Transverse colon (tissue), 4 donors: Measurements from ENCODE around the gene RNASE7. TPM values are rescaled to one million over a fixed set of nuclear protein-coding genes. Genes with fewer than 3 reads are reported as not detected.
A peak's percentile ranks its signal among the peaks of the same experiment; 100 is the strongest.

Experiments used
- DNase-seq: peaks from one replicate; pipeline ENCODE4 v3.0.0-alpha.2; 2019
- H3K27ac ChIP-seq, 4 donors: fragments of 200-600 bp; sonication (generic); 2 replicates each; pipeline ENCODE4 v1.5.1; 2016 to 2018; ENCODE audit warnings: inconsistent platforms in 4 of 4
- H3K27me3 ChIP-seq: fragments of 200-600 bp; sonication (generic); 2 replicates; pipeline ENCODE4 v1.5.1; 2017; ENCODE audit warnings: inconsistent platforms
- H3K36me3 ChIP-seq, 4 donors: fragments of 200-600 bp; sonication (generic); 2 replicates each; pipeline ENCODE4 v1.5.1; 2017 to 2019; ENCODE audit warnings: inconsistent platforms in 4 of 4
- H3K4me1 ChIP-seq, 4 donors: fragments of 200-600 bp; sonication (generic); 2 replicates each; pipeline ENCODE4 v1.5.1; 2017 to 2020; ENCODE audit warnings: inconsistent platforms in 4 of 4
- H3K4me3 ChIP-seq, 4 donors: fragments of 200-600 bp; sonication (generic); 1 replicate in 1 of 4; 2 replicates in 3 of 4; pipeline versions ENCODE4 v1.5.1 to v1.6.1; 2017 to 2019; ENCODE audit warnings: inconsistent platforms in 4 of 4
- H3K9me3 ChIP-seq, 2 donors: fragments of 200-600 bp; sonication (generic); 2 replicates each; pipeline ENCODE4 v1.5.1; 2017 to 2019; ENCODE audit warnings: inconsistent platforms in 2 of 2
- EP300 ChIP-seq: sonication (generic); formaldehyde crosslinking; IDR thresholded peaks from one replicate; pipeline ENCODE4 v1.6.1; 2017; ENCODE audit warnings: antibody characterized with exemption, low read depth
- POLR2A ChIP-seq: fragments of 450-650 bp; IDR thresholded peaks from one replicate; pipeline ENCODE4 v1.6.1; 2016; ENCODE audit warnings: antibody characterized with exemption, mild to moderate bottlenecking, moderate library complexity
- POLR2AphosphoS5 ChIP-seq, 3 donors: sonication (generic); formaldehyde crosslinking; IDR thresholded peaks; one replicate each; pipeline ENCODE4 v1.6.1; 2016; ENCODE audit warnings: antibody characterized with exemption in 3 of 3
- WGBS, 2 donors: methylation state at CpG; one replicate each; pipeline ENCODE4 v1.1.5; 2018; ENCODE audit warnings: low coverage in 1 of 2; 5-methylcytosine and 5-hydroxymethylcytosine counted together
- in situ Hi-C, 4 donors: fragments of 200-750 bp; cut with MboI; loops; one replicate each; pipeline versions ENCODE4 v1.15.0 to v1.15.1; 2017; ENCODE audit warnings: low sequenced_read_pairs in 3 of 4, low pct_ligation_motif_present in 1 of 4, low pct_unique_long_range_greater_than_20kb in 1 of 4
- intact Hi-C: fragments of 100-400 bp; cut with DNase I; formaldehyde crosslinking; loops from one replicate; pipeline ENCODE4 v1.15.1; 2023; ENCODE audit warnings: low total_unique reads
- total RNA-seq, 4 donors: library from RNA; depleted of rRNA; stranded (reverse); fragments of >200 nt; gene quantifications; one replicate each; pipeline ENCODE4 v1.1.0, GENCODE V29; 2016
- TF ChIP-seq, protein P1 (sequence below), 5 experiments: fragments of 200-600 bp in 3 of 5; fragments of 450-650 bp in 2 of 5; sonication (generic) in 3 of 5; IDR thresholded peaks; 1 replicate in 2 of 5; 2 replicates in 3 of 5; pipeline ENCODE4 v1.5.1; 2016 to 2017; ENCODE audit warnings: antibody characterized with exemption in 5 of 5, inconsistent platforms in 3 of 5, mild to moderate bottlenecking in 2 of 5, moderate library complexity in 1 of 5

RNASE7 gene
- total RNA-seq, 4 donors from 2014 or later, result 0.48 TPM; not detected in 3

DNA sequence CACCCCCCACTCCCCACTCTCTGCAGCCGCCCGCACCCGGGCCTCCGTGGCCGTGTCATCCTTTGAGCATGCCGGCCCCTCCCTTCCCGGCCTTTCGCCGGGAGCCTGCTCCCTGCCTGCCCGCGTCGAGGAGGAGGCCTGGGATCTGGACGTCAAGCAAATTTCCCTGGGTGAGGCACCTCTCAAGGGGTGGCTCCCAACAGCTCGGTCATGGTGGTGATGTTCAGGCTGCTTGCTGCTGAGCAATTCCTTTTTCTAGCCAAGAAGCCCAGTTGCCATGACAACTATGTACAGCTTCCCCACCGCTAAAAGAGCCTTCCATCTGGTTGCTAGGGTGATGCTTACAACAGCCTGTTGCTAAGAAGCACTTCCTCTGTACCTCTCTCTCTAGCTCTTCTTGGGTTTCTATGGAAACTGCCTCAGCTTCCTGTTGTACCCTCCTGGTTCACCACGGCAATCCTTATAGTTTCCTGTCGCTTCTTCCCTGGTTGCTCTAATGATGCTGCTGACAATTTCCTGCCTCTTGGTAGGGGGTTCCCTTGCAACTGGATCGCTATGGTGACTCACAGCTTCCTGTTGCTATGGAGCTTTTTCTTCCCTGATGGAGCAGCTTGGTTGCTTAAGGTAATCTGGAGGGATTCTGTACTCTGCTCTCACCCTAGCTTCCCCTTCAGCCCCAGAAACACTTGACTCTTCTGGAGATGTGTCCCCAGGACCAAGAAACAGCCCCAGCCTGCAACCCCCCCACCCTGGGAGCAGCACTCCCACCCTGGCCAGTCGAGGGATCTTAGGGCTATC lies 45.3 kb downstream of the RNASE7 start:
- no peaks in the 10 kb centered on the region for H3K27me3 ChIP-seq
- no peak for DNase-seq
- in situ Hi-C loops (loop anchor here in 2 of 4 donors (10.0 kb wide), 1 partner anchor 73 kb away; no protein-coding TSS in a partner anchor), intact Hi-C loops (no loop called here)
- no peak overlapping the region for H3K4me3 ChIP-seq
- H3K9me3 ChIP-seq, result no peaks in the 10 kb centered on the region
- 38 to 53% methylated on average over 4 to 19 of the region's 19 CpGs for WGBS, 2 donors
- H3K36me3 ChIP-seq, result peaks cover 0 to 37% (median 13%) of the 10 kb centered on the region in 4 donors
- peak overlapping the region in 3 of 4 donors; percentile 24 to 64 (median 28) for H3K27ac ChIP-seq
- peaks cover 0 to 46% (median 26%) of the 10 kb centered on the region in 4 donors for H3K4me1 ChIP-seq
- no peak for TF ChIP-seq POLR2A
- no peak for TF ChIP-seq EP300
- TF ChIP-seq POLR2AphosphoS5 (IDR thresholded peaks at IDR 0.05), result no peak
- TF ChIP-seq, protein P1, sequence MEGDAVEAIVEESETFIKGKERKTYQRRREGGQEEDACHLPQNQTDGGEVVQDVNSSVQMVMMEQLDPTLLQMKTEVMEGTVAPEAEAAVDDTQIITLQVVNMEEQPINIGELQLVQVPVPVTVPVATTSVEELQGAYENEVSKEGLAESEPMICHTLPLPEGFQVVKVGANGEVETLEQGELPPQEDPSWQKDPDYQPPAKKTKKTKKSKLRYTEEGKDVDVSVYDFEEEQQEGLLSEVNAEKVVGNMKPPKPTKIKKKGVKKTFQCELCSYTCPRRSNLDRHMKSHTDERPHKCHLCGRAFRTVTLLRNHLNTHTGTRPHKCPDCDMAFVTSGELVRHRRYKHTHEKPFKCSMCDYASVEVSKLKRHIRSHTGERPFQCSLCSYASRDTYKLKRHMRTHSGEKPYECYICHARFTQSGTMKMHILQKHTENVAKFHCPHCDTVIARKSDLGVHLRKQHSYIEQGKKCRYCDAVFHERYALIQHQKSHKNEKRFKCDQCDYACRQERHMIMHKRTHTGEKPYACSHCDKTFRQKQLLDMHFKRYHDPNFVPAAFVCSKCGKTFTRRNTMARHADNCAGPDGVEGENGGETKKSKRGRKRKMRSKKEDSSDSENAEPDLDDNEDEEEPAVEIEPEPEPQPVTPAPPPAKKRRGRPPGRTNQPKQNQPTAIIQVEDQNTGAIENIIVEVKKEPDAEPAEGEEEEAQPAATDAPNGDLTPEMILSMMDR (IDR thresholded peaks at IDR 0.05), result no peak

DNA sequence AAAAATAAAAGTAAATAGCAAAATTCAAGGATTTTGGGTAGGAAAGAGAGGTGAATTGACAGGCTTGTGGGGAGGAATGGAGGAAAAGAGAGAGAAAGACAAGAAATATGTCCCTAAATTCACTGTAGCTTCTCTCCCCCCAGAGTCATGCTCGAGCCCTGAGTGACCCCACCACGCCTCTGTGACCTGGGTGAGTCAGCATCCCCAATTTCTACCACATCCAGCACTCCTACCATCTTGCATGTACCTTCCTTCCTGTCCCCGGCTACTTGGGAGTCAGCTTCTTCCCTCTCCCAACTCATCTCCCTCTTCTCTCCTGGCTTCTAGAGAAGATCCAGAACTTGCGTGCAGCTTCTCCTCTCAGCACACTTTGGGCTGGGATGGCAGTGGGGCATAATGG lies 46.5 kb downstream of the RNASE7 start:
- H3K9me3 ChIP-seq, result no peaks in the 10 kb centered on the region
- no peaks in the 10 kb centered on the region for H3K27me3 ChIP-seq
- peaks cover 0 to 30% (median 10%) of the 10 kb centered on the region in 4 donors for H3K36me3 ChIP-seq
- intact Hi-C loops (no loop called here), in situ Hi-C loops (loop anchor here in 2 of 4 donors (10.0 kb wide), 1 partner anchor 74 kb away; no protein-coding TSS in a partner anchor)
- TF ChIP-seq EP300 (no peak), POLR2A (no peak), POLR2AphosphoS5 (IDR thresholded peaks at IDR 0.05) (no peak)
- TF ChIP-seq, protein P1 (IDR thresholded peaks at IDR 0.05), result no peak
- H3K27ac ChIP-seq, result peak overlapping the region; percentile 24 to 65 (median 62)
- DNase-seq, result no peak
- WGBS, 2 donors, result 40 to 67% methylated on average over 4 of the region's 4 CpGs
- H3K4me1 ChIP-seq, result peaks cover 0 to 48% (median 31%) of the 10 kb centered on the region in 4 donors
- no peak overlapping the region for H3K4me3 ChIP-seq

DNA sequence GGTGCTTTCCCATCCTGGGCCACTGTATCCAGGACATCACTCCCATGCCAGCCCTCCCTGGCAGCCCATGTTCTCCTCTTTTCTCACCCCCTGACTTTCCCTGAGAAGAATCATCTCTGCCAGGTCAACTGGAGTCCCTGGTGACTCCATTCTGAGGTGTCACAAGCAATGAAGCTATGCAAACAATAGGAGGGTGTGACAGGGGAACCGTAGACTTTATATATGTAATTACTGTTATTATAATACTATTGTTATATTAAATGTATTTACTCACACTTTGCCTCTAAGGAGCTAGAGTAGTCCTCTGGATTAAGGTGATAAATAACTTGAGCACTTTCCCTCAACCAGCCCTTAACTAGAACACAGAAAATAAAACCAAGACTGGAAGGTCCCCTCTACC lies 47.1 kb downstream of the RNASE7 start:
- TF ChIP-seq EP300 (no peak), POLR2A (no peak)
- TF ChIP-seq, protein P1 (IDR thresholded peaks at IDR 0.05), result no peak
- peaks cover 0 to 54% (median 32%) of the 10 kb centered on the region in 4 donors for H3K4me1 ChIP-seq

DNA sequence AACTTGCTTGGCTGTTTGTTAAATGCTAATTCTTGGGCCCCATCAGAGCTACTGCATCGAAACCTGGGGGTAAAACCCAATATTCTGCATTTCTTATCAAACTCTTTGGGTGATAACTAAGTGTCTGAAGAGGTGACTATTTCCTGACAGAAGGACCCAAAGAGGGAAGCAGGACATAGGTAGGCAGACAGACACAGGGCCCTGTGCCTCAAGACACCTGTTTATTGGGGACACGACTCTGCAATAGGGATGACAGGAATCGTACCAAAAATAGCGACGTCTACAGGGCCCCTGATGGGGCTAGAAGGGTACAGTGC lies 47.7 kb downstream of the RNASE7 start:
- Histone ChIP-seq H3K36me3 (peaks cover 0 to 21% (median 9%) of the 10 kb centered on the region in 4 donors), H3K4me3 (no peak overlapping the region), H3K9me3 (no peaks in the 10 kb centered on the region), H3K27me3 (no peaks in the 10 kb centered on the region), H3K4me1 (peaks cover 0 to 52% (median 31%) of the 10 kb centered on the region in 4 donors), H3K27ac (peak overlapping the region; percentile 50 to 65 (median 56))
- no peak for DNase-seq
- in situ Hi-C loops (loop anchor here in 2 of 4 donors (10.0 kb wide), 1 partner anchor 75 kb away; no protein-coding TSS in a partner anchor), intact Hi-C loops (no loop called here)
- TF ChIP-seq POLR2AphosphoS5 (IDR thresholded peaks at IDR 0.05) (no peak), EP300 (no peak), POLR2A (no peak)
- TF ChIP-seq, protein P1 (IDR thresholded peaks at IDR 0.05), result no peak
- WGBS, 2 donors, result 58% methylated on average over 5 of the region's 5 CpGs; no CpG with 5 or more reads in 1 of the 2 donors

More for the DNA sequence above, 47.1 kb downstream of the RNASE7 start:
- peaks cover 0 to 26% (median 9%) of the 10 kb centered on the region in 4 donors for H3K36me3 ChIP-seq
- WGBS, 2 donors, result 56 to 59% methylated on average over 1 of the region's 1 CpG
- H3K4me3 ChIP-seq, result no peak overlapping the region
- in situ Hi-C loops (loop anchor here in 2 of 4 donors (10.0 kb wide), 1 partner anchor 74 kb away; no protein-coding TSS in a partner anchor), intact Hi-C loops (no loop called here)
- no peaks in the 10 kb centered on the region for H3K27me3 ChIP-seq
- H3K9me3 ChIP-seq, result no peaks in the 10 kb centered on the region
- no peak for DNase-seq
- H3K27ac ChIP-seq, result peak overlapping the region; percentile 54 to 65 (median 62)
